GM04503 (cell line): ENCODE results near the gene SPOPL.
"Not testable (repeated sequence)": the region's sequence is repeated elsewhere in the genome, so short reads cannot be mapped to it uniquely, and the experiment has no call there.

Source experiments
- DNase-seq: peaks from one replicate; pipeline ENCODE4 v3.0.0-alpha.2; 2012; ENCODE audit warnings: low read depth

SPOPL gene

DNA sequence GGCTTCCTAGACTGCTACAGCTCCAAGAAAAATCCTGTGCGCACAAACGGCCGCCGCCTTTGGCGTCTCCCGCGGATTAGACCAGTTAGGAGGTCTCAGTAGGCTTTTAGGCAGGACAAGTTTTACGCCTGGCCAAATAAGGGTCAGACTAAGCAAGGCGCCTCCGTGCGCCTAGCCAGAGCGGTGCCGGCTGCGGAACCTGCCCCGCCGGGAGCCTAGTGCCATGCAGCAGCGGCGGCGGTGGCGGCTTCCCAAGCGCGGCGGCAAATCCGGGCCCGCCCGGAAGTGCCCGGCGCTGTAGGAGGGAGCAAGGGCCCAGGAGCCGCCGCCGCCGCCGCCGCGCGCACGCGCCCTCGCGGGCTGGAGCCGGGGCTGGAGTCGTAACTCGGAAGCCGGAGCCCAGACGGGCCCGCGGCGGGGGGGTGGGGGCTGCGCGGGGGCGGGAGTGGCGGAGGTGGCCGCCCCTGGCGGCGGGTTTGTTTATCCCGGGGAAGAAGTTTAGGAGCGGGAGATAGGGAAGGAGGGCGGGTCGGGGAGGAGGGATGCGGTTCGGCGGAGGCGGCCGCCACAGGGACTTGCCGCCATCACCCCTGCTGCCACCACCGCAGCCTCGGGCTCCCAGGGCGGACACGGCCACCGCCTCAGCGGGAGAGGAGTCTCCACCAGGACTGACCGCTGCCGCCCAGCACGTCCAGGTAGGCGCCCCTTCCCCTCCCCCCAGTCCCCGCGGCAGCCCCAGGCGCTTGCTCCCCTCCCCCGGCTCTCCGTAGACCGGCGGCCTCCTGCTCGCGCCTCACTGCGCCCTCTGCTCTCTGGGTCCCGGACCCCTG lies at the start of gene SPOPL:
TSS of gene SPOPL (plus strand) at position 346 of the 830 bp plus-strand sequence. CDS start 48,447 bp downstream, outside the sequence.
- peak; percentile 37 for DNase-seq

DNA sequence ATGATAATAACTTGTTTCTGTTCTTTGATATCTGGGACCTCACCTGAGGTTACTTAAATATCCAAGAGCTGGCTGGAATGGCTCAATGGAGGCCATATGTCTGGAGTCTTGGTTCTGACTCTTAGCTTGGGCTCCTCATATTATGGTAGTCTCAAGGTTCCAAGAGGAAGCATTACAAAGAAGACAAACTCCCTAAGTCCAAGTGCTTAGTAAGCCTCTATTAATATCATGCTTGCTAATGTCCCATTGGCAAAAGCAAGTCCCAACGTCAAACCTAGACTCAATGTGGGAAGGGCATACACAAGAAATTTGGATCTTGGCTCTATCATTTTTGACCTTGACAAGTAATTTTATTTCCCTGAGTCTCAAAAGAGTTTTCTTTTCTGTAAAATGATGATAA lies 49.2 kb upstream of the SPOPL start:
- DNase-seq: no peak

DNA sequence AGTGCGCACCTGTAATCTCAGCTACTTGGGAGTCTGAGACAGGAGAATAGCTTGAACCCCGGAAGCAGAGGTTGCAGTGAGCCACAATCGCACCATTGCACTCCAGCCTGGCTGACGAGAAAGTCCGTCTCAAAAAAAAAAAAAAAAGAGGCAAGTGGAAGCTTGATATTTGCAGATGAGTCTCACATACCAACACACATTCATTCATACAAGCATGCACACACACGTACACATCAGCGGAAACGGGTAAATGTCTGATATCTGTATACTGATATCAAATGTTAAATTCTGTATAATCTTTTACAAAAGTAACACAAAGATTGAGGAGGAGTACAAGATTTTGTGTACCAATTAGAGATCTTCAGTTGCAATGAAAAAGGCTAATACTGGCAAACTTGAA lies 47.8 kb upstream of the SPOPL start:
- DNase-seq: no peak

DNA sequence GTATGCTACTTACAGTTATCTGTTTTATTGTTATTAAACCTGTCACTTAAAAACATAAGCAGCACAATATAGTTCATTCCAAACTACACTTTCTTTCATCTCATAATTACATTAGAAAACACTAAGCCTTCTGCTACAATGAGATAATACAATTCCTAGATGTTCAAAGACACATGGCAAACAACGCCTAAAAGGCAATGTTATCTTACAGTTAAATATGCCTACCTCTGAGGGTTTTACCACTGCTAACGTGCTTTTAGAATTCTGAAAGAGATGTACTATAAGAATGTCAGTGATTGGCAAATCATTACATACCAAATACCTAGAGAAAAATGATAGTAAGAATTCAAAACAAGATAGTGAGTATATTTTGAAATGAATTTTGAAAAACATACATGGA lies 46.8 kb upstream of the SPOPL start:
- no peak for DNase-seq

DNA sequence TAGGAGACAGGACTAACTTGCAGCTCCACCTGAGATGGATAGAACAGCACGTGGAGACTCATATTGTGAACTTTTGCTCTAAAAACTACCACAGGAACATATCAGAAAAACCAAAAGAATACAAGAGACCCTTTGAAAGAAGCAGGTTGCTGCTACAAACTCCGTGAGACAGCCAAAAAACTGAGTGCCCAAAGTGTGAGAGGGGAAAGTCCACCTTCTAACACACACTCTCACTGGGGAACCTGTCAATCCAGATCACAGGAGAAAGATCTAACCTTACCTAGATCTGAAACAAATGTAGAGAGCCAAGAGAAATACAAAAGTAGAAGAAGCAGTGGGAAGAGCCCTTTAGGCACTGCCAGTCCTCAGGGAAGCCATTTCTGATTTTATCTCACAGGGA lies 46.3 kb upstream of the SPOPL start:
- DNase-seq: no peak

DNA sequence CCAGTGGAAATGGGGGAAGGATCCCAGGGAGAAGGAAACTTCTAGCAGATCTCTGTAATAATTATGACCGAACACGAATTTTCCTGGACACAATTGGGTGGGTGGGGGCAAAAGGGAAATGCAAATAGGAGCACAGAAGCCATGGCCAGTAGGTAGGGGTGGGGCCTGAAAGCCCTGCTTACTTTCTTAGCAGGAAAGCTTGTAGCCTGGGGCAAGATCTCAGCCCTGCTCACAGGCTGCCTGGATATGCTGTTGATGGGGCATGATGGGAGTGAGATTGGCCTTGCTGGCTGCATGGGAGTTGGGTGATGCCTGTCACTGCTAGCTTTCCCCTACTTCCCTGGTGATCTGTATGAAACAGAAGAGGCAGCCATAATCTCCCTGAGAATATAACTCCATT lies 45.9 kb upstream of the SPOPL start:
- no peak for DNase-seq

DNA sequence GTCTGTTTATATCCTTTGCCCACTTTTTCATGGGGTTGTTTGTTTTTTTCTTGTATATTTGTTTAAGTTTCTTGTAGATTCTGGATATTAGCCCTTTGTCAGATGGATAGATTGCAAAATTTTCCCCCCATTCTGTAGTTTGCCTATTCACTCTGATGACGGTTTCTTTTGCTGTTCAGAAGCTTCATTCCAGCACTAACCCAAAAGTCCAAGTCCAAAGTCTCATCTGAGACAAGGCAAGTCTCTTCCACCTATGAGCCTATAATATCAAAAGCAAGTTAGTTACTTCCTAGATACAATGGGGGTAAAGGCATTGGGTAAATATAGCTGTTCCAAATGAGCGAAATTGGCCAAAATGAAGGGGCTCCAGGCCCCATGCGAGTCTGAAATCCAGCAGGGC lies 38.9 kb upstream of the SPOPL start:
- DNase-seq: not testable (repeated sequence)

DNA sequence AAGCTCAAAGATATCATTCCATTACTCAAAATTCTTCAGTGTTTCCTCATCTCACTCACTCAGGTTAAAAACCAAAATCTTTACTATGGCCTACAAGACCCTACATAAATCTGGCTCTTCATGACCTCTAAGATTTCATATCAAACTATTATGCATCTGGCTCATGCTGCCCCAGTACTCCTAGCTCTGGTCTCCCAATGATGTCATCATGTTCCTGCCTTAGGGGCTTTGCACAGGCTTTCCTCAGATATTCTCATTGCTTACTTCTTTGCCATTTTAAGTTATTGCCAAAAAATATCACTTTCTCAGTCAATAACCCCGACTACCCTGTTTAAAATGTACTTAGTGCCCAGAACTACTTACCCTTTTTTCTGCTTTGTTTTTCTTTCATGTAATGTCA lies 33.0 kb upstream of the SPOPL start:
- no peak for DNase-seq

DNA sequence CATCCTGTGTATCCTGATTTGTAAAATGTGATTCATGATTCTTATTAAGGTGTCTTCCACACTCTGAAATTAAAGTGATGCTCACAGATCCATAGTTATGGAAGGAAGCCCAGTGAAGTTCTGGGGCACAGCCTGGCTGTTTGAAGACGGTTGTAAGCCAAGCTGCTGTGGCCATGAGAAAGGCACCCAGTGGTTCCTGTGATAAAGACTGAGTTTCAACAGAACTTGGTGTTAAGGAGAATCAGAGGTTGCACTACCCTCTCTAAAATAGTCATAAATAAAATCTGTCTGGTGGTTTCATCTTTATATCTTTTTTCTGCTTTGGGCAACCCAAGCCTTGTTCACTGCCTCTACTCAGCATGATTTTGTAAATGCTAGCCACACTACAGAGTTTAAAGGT lies 32.2 kb upstream of the SPOPL start:
- DNase-seq: no peak

DNA sequence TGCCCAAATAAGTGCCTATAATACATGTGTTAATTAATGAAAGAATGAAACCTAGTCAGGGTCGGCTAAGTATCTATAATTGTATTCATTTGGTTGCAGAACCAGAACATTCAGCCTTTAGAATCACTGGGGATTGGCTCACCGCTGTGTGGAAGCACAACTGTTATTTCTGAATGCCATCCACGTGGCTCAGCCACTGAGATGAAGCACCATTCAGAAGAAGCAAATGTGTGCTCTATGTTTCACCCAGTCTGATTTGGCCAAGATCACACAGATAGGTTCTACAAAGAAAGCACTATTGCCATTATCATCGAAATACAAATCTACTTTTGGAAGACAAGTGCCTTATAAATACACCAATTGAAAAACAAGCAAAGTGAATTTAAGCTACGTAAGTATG lies 30.6 kb upstream of the SPOPL start:
- DNase-seq: no peak

DNA sequence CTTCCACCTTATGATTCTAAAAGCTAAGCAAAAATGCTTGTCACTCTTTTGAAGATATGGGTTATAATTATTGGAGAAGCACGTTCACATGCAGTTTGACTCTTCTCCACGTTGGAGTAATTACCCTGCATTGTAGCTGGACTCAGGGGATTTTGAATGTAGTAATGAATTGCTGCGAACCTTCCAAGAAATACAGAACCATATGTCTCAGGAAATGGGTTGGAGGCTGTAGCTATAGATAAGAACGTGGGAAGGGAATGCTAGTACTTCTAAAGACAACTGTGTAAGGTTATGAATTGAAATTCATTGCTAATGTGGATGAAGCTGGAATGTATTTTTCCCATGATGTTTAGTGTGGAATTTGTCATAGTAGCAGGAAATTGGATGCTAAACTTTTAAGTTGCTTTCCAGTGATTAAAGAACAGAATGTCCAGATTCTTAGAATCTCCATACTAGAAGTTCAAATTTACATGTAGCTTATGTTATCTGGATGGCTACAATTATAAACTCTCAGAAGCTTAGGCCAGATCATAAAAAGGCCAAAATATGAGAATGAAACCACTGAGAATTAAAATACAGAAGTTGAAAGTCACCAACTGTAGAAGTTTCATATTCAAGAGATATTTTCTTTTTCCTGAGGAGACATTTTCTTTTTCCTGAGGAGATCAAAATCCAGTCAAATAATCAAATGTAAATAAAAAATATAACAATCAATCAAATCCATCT lies 27.3 kb upstream of the SPOPL start:
- no peak for DNase-seq

DNA sequence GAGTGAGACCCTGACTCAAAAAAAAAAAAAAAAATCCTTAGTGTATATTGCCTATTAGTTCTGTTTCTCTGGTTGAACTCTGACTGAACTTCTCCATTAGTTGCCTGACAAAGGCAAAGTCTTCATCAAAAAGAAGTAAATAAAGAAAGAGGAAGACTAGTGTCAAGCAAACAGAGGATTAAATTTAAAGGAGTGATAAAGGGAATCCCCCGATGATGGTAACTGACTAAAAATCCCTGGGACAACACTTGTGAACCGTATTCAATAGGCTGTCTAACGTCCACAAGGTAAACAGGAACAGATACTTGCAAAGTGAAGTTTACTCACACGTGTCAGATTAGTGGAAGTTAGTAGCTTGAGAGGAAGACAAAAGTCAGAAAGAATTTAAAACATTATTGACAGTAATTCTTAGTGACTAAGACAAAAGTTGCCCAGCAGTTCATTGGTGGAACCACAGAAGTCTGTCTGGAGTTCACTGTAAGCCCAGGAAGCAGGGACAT lies 26.2 kb upstream of the SPOPL start:
- no peak for DNase-seq

DNA sequence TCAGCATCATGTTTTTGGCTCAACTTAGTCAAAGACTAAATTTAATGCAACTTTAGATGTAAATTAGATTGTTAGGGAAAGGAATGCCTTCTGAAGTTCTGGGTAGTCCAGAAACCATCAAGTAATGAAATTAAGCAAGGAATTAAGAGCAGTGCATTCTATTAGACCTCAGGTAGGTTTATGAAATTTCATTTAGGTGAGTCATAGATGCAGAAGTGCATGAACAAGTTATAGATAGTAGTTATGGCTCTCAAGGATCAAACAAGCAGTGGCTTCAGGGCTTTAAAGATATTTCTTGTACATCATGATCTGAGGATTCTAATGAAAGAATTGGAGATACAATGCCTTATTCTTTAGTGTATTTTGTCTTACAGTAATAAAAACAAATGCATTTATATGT lies 25.4 kb upstream of the SPOPL start:
- no peak for DNase-seq

DNA sequence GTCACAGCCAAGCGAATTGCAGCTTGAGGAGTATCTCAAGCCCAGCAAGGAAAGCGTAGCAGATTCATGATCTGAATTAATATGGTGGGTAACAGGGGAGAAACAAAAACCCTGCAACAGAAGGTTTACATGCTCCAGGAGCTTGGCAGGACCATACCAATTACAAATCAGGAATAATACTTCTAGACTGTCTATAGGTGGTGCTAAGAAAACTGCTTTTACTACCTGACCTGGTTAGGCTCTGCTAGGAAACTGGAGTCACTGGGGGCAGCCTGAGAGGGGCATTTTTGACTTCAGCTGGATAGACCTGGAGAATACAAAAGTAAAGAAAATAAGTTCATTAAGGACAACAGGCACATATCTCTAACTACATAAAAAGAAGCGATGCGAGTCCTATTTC lies 24.6 kb upstream of the SPOPL start:
- DNase-seq: no peak

DNA sequence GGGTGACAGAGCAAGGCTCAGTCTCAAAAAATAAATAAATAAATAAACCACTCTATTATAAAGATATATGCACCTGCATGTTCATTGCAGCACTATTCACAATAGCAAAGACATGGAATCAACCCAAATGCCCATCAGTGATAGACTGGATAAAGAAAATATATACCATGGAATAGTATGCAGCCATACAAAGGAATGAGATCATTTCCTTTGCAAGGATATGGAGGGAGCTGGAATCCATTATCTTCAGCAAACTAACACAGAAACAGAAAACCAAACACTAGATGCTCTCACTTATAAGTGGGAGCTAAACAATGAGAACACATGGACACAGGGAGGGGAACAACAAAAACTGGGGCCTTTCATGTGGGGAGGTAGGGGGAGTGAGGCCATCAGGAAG lies 18.8 kb upstream of the SPOPL start:
- not testable (repeated sequence) for DNase-seq

DNA sequence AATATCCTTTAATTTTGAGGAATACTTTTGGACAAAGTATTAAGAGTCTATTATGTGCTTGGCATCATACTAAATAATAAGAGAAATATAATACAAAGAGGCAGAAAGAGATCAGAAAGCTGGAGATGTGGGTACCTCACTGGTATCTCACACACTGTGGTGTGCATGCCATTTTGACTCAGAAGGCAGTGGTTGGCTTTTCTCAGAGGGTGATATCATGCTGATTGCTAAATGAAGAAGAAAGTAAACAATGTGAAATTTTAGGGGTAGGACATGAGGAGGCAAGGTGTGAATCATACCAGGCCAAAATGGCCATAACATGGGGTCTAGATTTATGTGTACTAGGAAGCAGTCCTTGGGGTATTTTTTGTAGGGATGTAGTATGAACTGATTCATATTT lies 16.6 kb upstream of the SPOPL start:
- DNase-seq: peak; percentile 1

DNA sequence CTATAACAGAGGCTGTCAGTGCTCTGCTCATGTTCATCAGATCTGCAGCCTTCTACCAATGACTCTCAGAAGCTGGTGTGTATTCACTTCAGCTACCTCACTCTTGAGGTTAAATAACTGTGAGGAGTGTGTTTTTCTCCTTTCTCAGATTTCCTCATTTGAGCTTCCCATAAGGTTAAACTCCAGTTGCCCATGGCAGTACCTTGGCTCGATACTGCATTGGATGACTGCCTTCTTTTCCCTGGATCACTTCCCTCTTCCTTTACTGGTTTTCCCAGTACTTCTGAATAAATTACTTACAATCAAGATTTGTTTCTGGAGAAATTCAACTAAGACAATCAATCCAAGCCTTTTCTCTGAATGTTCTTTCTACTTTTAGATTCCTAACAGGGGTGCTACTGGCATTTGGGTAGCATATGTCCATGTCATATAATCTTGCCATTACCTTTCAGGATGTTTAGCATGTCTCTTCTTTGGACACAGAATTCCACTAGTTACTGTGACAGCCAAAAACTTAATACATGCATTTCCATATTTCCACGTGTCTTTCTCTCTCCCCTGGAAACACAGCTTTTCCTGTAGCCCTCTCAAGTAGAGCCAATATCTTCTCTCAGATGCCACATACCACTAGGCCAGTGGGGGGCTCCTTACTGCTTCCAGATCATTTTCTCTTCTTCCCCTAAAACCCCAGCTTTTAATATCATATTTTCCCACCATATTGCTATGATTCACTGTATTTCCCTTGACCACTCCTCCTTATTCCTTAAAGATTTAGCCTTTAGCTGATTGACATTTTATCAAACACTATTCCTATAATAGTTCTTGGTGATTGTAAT lies 15.0 kb upstream of the SPOPL start:
- DNase-seq: no peak

DNA sequence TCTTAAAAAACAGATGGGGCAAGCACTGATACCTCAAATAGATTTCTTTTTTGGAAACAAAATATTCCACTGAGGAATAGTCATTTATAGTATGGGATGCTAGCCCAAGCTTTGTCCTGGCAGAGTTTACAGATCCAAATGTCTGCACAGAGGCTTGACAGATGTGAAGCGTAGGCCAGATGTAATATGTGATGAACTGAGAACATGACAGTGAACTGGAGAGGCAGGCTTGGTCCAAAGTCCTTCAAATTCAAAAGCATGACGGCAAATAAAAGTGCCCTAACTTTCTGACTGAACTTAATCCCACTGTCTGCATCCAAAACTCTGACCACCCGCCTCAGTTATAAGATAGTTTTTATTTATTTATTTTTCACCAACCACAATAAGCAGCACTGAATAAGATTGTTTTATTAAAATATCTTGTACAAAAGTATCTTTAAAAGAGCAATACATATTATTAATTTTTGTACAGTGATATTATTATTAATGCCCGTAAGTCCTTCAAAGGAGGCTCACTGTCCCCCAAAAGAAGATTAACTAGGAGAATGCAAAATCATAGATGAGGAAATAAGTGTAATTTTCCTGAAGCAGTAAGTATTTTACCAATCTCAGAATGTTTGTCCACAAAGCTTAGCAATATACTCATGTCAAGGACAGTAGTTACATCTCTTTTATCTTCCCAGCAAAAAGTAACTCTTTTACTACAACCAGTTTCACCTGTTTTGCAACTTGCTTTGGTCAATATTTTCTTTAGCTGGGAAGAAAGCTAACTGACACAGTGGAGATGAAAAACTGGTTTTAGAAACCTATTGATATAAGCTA lies 10.7 kb upstream of the SPOPL start:
- DNase-seq: no peak

DNA sequence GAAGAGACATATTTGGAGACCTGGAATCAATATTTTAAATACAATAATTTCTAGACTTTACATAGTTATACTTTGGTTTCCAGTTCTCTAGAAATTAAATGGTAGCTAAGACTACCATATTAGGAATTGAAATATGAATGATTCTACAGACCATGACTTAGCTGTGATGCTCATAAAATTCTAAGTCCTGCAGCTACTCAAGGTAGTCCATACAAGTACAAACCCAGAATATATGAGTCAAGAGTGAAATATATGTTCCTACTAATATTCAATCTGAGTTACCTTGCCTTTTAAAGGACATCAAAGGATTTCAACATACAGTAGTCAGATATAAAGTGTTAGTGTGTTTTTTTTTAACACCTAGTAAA lies 10.1 kb upstream of the SPOPL start:
- no peak for DNase-seq

DNA sequence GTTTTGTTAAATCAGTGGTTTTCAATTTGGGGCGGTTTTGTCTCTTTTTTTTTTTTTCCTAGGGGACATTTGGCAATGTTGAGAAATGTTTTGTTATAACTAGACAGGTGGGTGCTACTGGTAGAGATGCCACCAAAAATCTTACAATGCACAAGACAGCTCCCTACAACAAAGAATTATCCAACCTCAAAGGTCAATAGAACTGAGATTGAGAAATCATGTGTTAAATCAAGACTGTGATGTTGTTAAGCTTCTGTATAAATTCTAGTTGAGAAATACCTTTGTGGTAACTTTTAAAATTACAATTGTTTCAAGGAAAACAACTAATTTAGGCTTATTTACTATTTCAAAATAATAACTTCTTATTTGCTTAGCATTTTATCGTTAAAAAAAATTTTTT lies 9.4 kb upstream of the SPOPL start:
- DNase-seq: no peak

DNA sequence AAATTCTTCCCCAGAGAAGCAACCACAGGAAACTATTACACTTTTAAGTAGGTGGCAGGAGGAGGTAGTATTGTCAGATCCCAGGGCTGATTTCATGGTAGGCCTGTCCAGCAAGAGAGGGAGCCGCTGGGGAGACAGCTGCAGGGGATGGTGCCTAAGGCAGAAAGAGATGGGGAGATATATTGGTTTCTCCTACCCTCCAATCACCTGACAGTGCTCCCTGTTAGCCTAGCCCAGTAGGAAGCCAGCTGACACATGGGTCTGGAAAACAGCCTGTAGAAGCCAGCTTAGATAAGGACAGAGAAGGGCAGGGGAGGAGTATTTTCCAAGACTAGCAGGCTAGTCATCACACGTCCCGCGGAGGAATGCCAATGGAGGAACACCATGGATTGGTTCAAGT lies 8.2 kb upstream of the SPOPL start:
- DNase-seq: no peak
